C4-2B (cell line): ENCODE measurements around the gene GNLY.

Experiments
- CTCF ChIP-seq: fragments of 450-650 bp; conservative IDR thresholded peaks from 2 replicates; pipeline ENCODE4 v1.5.1; 2017; ENCODE audit warnings: mild to moderate bottlenecking
- ZFX ChIP-seq: fragments of 450-650 bp; IDR thresholded peaks from 2 replicates; pipeline ENCODE4 v1.6.1; 2017

GRCh38 chr2:85697096-85697495 is 2.9 kb downstream of the GNLY start:
- TF ChIP-seq CTCF (no peak), ZFX (no peak)
